GM23338 (cell line): ENCODE measurements around the gene FNDC11.

ENCODE experiments used
- CREB1 ChIP-seq: fragments of 250-450 bp; sonication (Bioruptor Pico); IDR thresholded peaks from 2 replicates; pipeline ENCODE4 v1.5.0; 2020; ENCODE audit warnings: low read depth, mild to moderate bottlenecking, moderate library complexity
- ETS1 ChIP-seq: IDR thresholded peaks from 2 replicates; pipeline ENCODE4 v1.6.1; 2016; ENCODE audit warnings: antibody characterized with exemption
- EZH2 ChIP-seq: fragments of 200-600 bp; sonication (generic); IDR thresholded peaks from one replicate; pipeline ENCODE4 v1.8.0; 2017; ENCODE audit warnings: antibody characterized with exemption, mild to moderate bottlenecking, low read depth; ENCODE audit not compliant: unreplicated experiment
- EZH2phosphoT487 ChIP-seq: fragments of 200-600 bp; sonication (generic); IDR thresholded peaks from one replicate; pipeline ENCODE4 v1.8.1; 2018; ENCODE audit warnings: antibody characterized with exemption; ENCODE audit not compliant: unreplicated experiment
- JUNB ChIP-seq: IDR thresholded peaks from one replicate; pipeline ENCODE4 v1.6.1; 2016; ENCODE audit warnings: antibody characterized with exemption; ENCODE audit not compliant: unreplicated experiment
- NANOG ChIP-seq: IDR thresholded peaks from 2 replicates; pipeline ENCODE4 v1.6.1; 2016; ENCODE audit warnings: antibody characterized with exemption, borderline replicate concordance
- POLR2AphosphoS5 ChIP-seq: IDR thresholded peaks from 2 replicates; pipeline ENCODE4 v1.6.1; 2016; ENCODE audit warnings: antibody characterized with exemption, low read depth
- REST ChIP-seq: IDR thresholded peaks from one replicate; pipeline ENCODE4 v1.6.1; 2018; ENCODE audit warnings: antibody characterized with exemption; ENCODE audit not compliant: unreplicated experiment
- STAT1 ChIP-seq: IDR thresholded peaks from one replicate; pipeline ENCODE4 v1.6.1; 2016; ENCODE audit warnings: antibody characterized with exemption; ENCODE audit not compliant: unreplicated experiment
- ZNF114 ChIP-seq: fragments of 250-450 bp; sonication (Bioruptor Pico); IDR thresholded peaks from 2 replicates; pipeline ENCODE4 v1.5.0; 2020; ENCODE audit warnings: mild to moderate bottlenecking, moderate library complexity
- ZNF331 ChIP-seq: fragments of 250-450 bp; sonication (Bioruptor Pico); IDR thresholded peaks from 2 replicates; pipeline ENCODE4 v1.5.0; 2020; ENCODE audit warnings: low read depth, mild to moderate bottlenecking, moderate library complexity
- ZNF462 ChIP-seq: fragments of 250-450 bp; sonication (Bioruptor Pico); IDR thresholded peaks from 2 replicates; pipeline ENCODE4 v1.5.0; 2020; ENCODE audit warnings: mild to moderate bottlenecking, moderate library complexity
- TF ChIP-seq, protein P1 (sequence below), 2 experiments: fragments of 200-600 bp in 1 of 2; sonication (generic) in 1 of 2; conservative IDR thresholded peaks; 2 replicates each; pipeline versions ENCODE4 v1.5.1 to v1.6.1; 2016 to 2017; ENCODE audit warnings: antibody characterized with exemption in 2 of 2, low read depth in 2 of 2, mild to moderate bottlenecking in 2 of 2, moderate library complexity in 1 of 2

DNA sequence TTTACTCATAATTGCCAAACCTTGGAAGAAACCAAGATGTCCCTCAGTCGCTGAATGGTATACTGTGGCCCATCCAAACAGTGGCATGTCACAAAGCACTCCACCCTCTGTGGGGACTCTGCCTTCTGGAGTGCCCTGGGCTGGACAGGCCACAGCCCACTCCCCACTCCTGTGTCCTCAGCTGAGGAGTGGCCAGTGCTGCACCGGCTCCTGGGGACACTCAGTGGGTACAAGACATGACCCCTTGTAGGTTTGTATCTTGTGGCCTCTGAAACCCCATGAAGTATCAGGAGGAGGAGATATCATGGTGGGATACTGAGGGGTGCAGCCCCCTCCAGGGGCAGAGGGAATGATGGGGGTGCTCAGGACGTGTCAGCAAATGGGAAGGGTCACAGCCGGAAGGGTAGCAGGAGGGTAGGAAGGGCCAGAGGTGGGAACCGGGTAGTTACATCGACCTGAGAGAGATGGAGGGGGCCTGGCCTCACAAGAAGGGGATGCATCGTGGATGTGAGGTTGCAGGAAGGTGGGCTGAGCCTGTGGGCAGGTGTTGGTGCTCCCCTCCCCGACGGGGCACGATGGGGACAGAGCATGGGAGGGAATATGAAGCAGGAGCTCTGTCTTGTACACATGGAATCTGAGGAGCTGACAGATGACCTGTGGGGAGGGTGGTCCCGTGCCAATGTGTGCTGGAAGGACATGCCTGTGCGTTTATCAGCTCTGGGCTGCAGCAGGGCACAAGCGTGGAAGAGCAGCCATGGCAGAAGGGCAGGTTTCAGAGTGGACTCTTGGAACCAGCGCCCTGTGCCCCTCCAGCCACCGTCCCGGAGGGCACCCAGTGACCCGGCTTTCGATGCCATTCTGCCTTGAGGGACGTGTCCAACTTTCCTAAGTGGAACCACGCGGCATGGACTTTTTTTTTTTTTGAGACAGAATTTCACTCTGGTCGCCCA, 31.9 kb downstream of the FNDC11 start:
- no peak for TF ChIP-seq ETS1
- TF ChIP-seq, protein P1, sequence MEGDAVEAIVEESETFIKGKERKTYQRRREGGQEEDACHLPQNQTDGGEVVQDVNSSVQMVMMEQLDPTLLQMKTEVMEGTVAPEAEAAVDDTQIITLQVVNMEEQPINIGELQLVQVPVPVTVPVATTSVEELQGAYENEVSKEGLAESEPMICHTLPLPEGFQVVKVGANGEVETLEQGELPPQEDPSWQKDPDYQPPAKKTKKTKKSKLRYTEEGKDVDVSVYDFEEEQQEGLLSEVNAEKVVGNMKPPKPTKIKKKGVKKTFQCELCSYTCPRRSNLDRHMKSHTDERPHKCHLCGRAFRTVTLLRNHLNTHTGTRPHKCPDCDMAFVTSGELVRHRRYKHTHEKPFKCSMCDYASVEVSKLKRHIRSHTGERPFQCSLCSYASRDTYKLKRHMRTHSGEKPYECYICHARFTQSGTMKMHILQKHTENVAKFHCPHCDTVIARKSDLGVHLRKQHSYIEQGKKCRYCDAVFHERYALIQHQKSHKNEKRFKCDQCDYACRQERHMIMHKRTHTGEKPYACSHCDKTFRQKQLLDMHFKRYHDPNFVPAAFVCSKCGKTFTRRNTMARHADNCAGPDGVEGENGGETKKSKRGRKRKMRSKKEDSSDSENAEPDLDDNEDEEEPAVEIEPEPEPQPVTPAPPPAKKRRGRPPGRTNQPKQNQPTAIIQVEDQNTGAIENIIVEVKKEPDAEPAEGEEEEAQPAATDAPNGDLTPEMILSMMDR (conservative IDR thresholded peaks at IDR 0.05; ENCODE audit: low read depth in 2 of 2) = no peak
- TF ChIP-seq CREB1 = no peak
- TF ChIP-seq JUNB = no peak
- no peak for TF ChIP-seq EZH2phosphoT487
- TF ChIP-seq POLR2AphosphoS5 = no peak
- no peak for TF ChIP-seq ZNF331 (CRISPR knock-in tag)
- TF ChIP-seq EZH2 = no peak
- no peak for TF ChIP-seq REST
- TF ChIP-seq ZNF114 (CRISPR knock-in tag) = no peak
- no peak for TF ChIP-seq STAT1
- no peak for TF ChIP-seq NANOG
- TF ChIP-seq ZNF462 (CRISPR knock-in tag) = no peak
